Suprapubic skin (tissue), 3 donors: ENCODE measurements around the gene PHLDA3.

Experiments used
- CTCF ChIP-seq, 2 donors: fragments of 200-600 bp in 1 of 2; fragments of 450-650 bp in 1 of 2; sonication (generic) in 1 of 2; IDR thresholded peaks; one replicate each; pipeline ENCODE4 v1.5.1; 2016 to 2019; ENCODE audit warnings: antibody characterized with exemption in 2 of 2, mild to moderate bottlenecking in 1 of 2, moderate library complexity in 1 of 2
- EP300 ChIP-seq: sonication (generic); formaldehyde crosslinking; IDR thresholded peaks from one replicate; pipeline ENCODE4 v1.6.1; 2017; ENCODE audit warnings: antibody characterized with exemption
- POLR2A ChIP-seq, 2 donors: fragments of 450-650 bp; IDR thresholded peaks; one replicate each; pipeline ENCODE4 v1.6.1; 2017; ENCODE audit warnings: antibody characterized with exemption in 2 of 2, mild to moderate bottlenecking in 2 of 2, moderate library complexity in 2 of 2

- TF ChIP-seq EP300 = no peak
- TF ChIP-seq POLR2A (IDR thresholded peaks at IDR 0.05) = no peak
- no peak for TF ChIP-seq CTCF (IDR thresholded peaks at IDR 0.05)
Measured at GRCh38 chr1:201468501-201468843, 516 bp downstream of the PHLDA3 start.
